ENCODE measurements around the gene USP47. TPM values are rescaled to one million over a fixed set of nuclear protein-coding genes. Genes with fewer than 3 reads are reported as not detected.

The USP47 gene
- total RNA-seq, 1 experiment from 2014 or later = 50.4 TPM

GRCh38 chr11:11969380-11970215 lies 127.8 kb downstream of the USP47 start:
- Histone ChIP-seq H3K27me3 (replicated peaks; ENCODE audit: control insufficient read depth, insufficient read depth, low read length) (no peaks in the 10 kb centered on the region), H3K36me3 (ENCODE audit: control insufficient read depth, insufficient read depth, low read length) (peaks cover 8% of the 10 kb centered on the region), H3K9me3 (no peaks in the 10 kb centered on the region), H3K4me3 (ENCODE audit: low read depth, low read length) (no peak overlapping the region), H3K4me1 (peaks cover 21% of the 10 kb centered on the region)
- Mint-ChIP-seq H3K9me3 (ENCODE audit: unreplicated experiment) (no peaks in the 10 kb centered on the region), H3K4me1 (ENCODE audit: low read depth, unreplicated experiment) (peaks cover 24% of the 10 kb centered on the region), H3K27me3 (ENCODE audit: insufficient read depth, unreplicated experiment) (no peaks in the 10 kb centered on the region), H3K27ac (ENCODE audit: unreplicated experiment) (no peak overlapping the region), H3K36me3 (ENCODE audit: insufficient read depth, unreplicated experiment) (peaks cover 52% of the 10 kb centered on the region), H3K4me3 (ENCODE audit: unreplicated experiment) (no peak overlapping the region)
- intact Hi-C loops (cut with micrococcal nuclease; ENCODE audit: unreplicated experiment) = loop anchor here (1.0 kb wide), 1 partner anchor 75 kb away; no protein-coding TSS in a partner anchor
- ChIA-PET CTCF (no interaction called here), POLR2A (no interaction called here)
- no peak for TF ChIP-seq CTCF (IDR thresholded peaks at IDR 0.05; ENCODE audit: insufficient read depth in 1 of 2, low read depth in 1 of 2, low read length in 1 of 2, severe bottlenecking in 1 of 2, unreplicated experiment in 1 of 2)
- no TSS peak for BruUV-seq (replicated peaks)
- DNase-seq = no peak

GRCh38 chr11:11970556-11970955 lies 128.8 kb downstream of the USP47 start:
- peaks cover 8% of the 10 kb centered on the region for H3K36me3 ChIP-seq (ENCODE audit: control insufficient read depth, insufficient read depth, low read length)
- H3K9me3 ChIP-seq = no peaks in the 10 kb centered on the region
- intact Hi-C loops (cut with micrococcal nuclease; ENCODE audit: unreplicated experiment) = loop anchor here (1.0 kb wide), 1 partner anchor 74 kb away; no protein-coding TSS in a partner anchor
- peaks cover 24% of the 10 kb centered on the region for H3K4me1 Mint-ChIP-seq (ENCODE audit: low read depth, unreplicated experiment)
- BruUV-seq (replicated peaks) = no TSS peak
- H3K27me3 ChIP-seq (replicated peaks; ENCODE audit: control insufficient read depth, insufficient read depth, low read length) = no peaks in the 10 kb centered on the region
- ChIA-PET POLR2A (no interaction called here), CTCF (no interaction called here)
- no peak for DNase-seq
- H3K4me1 ChIP-seq = peaks cover 21% of the 10 kb centered on the region
- no peak overlapping the region for H3K4me3 ChIP-seq (ENCODE audit: low read depth, low read length)
- H3K9me3 Mint-ChIP-seq (ENCODE audit: unreplicated experiment) = no peaks in the 10 kb centered on the region
- H3K27ac Mint-ChIP-seq (ENCODE audit: unreplicated experiment) = no peak overlapping the region
- no peaks in the 10 kb centered on the region for H3K27me3 Mint-ChIP-seq (ENCODE audit: insufficient read depth, unreplicated experiment)
- H3K36me3 Mint-ChIP-seq (ENCODE audit: insufficient read depth, unreplicated experiment) = peaks cover 42% of the 10 kb centered on the region
- no peak overlapping the region for H3K4me3 Mint-ChIP-seq (ENCODE audit: unreplicated experiment)
- no peak for TF ChIP-seq CTCF (IDR thresholded peaks at IDR 0.05; ENCODE audit: insufficient read depth in 1 of 2, low read depth in 1 of 2, low read length in 1 of 2, severe bottlenecking in 1 of 2, unreplicated experiment in 1 of 2)

- POLR2A ChIA-PET = no interaction called here
- peaks cover 26% of the 10 kb centered on the region for H3K4me1 Mint-ChIP-seq (ENCODE audit: low read depth, unreplicated experiment)
- Histone ChIP-seq H3K27me3 (replicated peaks; ENCODE audit: control insufficient read depth, insufficient read depth, low read length) (no peaks in the 10 kb centered on the region), H3K9me3 (no peaks in the 10 kb centered on the region), H3K4me3 (ENCODE audit: low read depth, low read length) (no peak overlapping the region), H3K36me3 (ENCODE audit: control insufficient read depth, insufficient read depth, low read length) (peaks cover 8% of the 10 kb centered on the region), H3K4me1 (peaks cover 27% of the 10 kb centered on the region)
- H3K27ac Mint-ChIP-seq (ENCODE audit: unreplicated experiment) = no peak overlapping the region
- H3K27me3 Mint-ChIP-seq (ENCODE audit: insufficient read depth, unreplicated experiment) = no peaks in the 10 kb centered on the region
- no peak overlapping the region for H3K4me3 Mint-ChIP-seq (ENCODE audit: unreplicated experiment)
- no peak for DNase-seq
- no peaks in the 10 kb centered on the region for H3K9me3 Mint-ChIP-seq (ENCODE audit: unreplicated experiment)
- CTCF ChIA-PET = interaction anchor here (1.1 kb wide), 1 partner anchor 72 kb away, joined by 6 read pairs; no protein-coding TSS in a partner anchor
- no peak for TF ChIP-seq CTCF (IDR thresholded peaks at IDR 0.05; ENCODE audit: insufficient read depth in 1 of 2, low read depth in 1 of 2, low read length in 1 of 2, severe bottlenecking in 1 of 2, unreplicated experiment in 1 of 2)
- intact Hi-C loops (cut with micrococcal nuclease; ENCODE audit: unreplicated experiment) = no loop called here
- peaks cover 28% of the 10 kb centered on the region for H3K36me3 Mint-ChIP-seq (ENCODE audit: insufficient read depth, unreplicated experiment)
- BruUV-seq (replicated peaks) = no TSS peak
Measured at GRCh38 chr11:11971906-11972547, 130.3 kb downstream of the USP47 start.
